ENCODE measurements around the gene ARHGEF33. TPM values are rescaled to one million over a fixed set of nuclear protein-coding genes. Genes with fewer than 3 reads are reported as not detected.

ARHGEF33 gene
- total RNA-seq, 2 donors from 2014 or later, result 0.32 to 0.35 TPM

DNA sequence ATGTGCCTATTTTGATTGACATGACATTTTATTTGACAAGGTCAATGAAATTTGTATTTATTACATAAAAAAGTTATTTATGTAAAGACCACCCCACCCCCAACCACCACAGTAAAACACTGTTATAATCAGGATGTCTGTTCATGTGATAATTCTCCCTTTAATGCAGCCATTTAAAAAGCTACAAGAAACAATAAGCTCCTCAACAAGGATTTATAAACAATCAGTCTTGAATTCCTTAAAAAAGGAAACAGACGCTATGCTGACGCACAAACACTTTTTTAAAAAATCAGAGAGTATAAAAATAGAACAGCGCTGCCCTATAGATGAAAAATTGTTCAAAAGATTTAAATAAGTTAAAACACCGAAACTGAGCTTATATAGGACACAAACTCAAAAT lies 129.0 kb downstream of the ARHGEF33 start:
- no peak for DNase-seq
- Histone ChIP-seq H3K36me3 (peaks cover 3% of the 10 kb centered on the region), H3K27me3 (no peaks in the 10 kb centered on the region), H3K9me3 (no peaks in the 10 kb centered on the region), H3K27ac (no peak overlapping the region), H3K4me1 (no peaks in the 10 kb centered on the region), H3K9ac (ENCODE audit: low read depth in 2 of 2, low read length in 2 of 2) (no peak overlapping the region), H3K4me3 (no peak overlapping the region)
- intact Hi-C loops (cut with DNase I), result no loop called here
- TF ChIP-seq, protein P1, sequence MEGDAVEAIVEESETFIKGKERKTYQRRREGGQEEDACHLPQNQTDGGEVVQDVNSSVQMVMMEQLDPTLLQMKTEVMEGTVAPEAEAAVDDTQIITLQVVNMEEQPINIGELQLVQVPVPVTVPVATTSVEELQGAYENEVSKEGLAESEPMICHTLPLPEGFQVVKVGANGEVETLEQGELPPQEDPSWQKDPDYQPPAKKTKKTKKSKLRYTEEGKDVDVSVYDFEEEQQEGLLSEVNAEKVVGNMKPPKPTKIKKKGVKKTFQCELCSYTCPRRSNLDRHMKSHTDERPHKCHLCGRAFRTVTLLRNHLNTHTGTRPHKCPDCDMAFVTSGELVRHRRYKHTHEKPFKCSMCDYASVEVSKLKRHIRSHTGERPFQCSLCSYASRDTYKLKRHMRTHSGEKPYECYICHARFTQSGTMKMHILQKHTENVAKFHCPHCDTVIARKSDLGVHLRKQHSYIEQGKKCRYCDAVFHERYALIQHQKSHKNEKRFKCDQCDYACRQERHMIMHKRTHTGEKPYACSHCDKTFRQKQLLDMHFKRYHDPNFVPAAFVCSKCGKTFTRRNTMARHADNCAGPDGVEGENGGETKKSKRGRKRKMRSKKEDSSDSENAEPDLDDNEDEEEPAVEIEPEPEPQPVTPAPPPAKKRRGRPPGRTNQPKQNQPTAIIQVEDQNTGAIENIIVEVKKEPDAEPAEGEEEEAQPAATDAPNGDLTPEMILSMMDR (IDR thresholded peaks at IDR 0.05), result no peak

DNA sequence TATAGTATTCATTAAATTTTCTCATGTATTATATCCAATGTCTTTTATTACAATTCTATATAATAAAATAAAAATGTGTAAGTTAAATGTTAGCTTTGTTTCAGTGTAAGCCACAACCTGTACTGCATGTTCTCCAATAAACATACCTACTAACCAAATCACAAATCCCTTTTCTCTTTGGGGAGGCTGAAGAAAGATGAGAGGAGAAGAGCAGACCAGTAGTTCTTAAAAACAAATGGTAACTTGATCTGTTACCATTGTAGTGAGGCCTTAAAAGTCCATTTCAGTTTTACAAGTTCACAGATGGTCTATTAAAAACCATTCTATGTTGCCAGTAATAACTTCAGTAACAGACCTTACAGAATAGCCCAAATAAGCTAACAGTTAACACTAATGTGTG lies 130.7 kb downstream of the ARHGEF33 start:
- no peak overlapping the region for H3K27ac ChIP-seq
- intact Hi-C loops (cut with DNase I), result no loop called here

DNA sequence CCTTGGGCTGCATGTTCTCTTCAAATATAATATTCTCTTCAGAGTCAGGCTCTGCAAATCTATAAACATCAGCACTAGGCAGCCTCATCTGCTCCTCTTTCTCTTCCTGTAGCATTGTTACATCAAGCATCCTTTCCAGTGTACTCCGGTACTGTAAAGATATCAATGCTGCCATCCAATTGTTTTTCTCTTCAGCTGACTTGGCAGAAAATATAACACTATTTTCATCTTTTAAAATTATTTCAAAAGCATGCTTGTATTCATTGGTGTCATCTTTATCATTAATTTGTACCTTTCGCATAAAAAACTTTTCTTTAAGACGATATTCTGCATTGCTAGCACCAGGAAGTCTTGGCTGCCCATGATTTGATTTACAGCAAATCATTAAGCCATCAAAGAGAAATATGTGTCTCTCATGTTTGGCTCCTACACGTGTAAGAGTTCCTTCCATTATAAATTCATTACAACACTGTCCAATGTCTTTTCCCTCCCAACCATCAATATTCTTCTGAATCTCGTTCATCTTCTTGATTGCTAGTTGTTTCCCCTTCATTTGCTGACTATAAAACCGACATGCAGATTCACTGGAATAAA lies 133.1 kb downstream of the ARHGEF33 start:
- TF ChIP-seq, protein P1 (IDR thresholded peaks at IDR 0.05), result no peak
- Histone ChIP-seq H3K4me1 (no peaks in the 10 kb centered on the region), H3K9me3 (no peaks in the 10 kb centered on the region)

More for the DNA sequence above, 130.7 kb downstream of the ARHGEF33 start:
- DNase-seq, result no peak
- Histone ChIP-seq H3K36me3 (no peaks in the 10 kb centered on the region), H3K27me3 (no peaks in the 10 kb centered on the region), H3K9ac (ENCODE audit: low read depth in 2 of 2, low read length in 2 of 2) (no peak overlapping the region), H3K9me3 (no peaks in the 10 kb centered on the region), H3K4me1 (no peaks in the 10 kb centered on the region), H3K4me3 (no peak overlapping the region)
- TF ChIP-seq, protein P1 (IDR thresholded peaks at IDR 0.05), result no peak

DNA sequence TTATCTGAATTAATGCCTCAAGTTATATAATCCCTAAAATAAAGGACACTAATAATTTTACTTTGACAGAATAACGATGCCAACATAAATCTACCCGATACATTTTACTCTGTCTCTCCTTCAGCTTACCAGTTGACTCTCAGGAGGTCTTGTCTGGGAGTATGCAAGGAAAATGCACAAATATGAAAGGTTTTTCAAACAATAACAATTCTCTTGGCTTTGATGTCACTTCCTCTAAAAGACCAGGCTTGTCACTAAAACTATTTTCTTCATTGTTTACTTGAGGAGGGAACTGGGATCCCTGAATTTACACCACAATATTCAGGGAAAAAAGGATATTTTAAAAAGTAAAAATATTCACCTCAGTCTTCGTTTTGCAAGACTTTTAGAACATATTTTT lies 134.0 kb downstream of the ARHGEF33 start:
- intact Hi-C loops (cut with DNase I), result no loop called here
- Histone ChIP-seq H3K4me1 (no peaks in the 10 kb centered on the region), H3K4me3 (no peak overlapping the region), H3K27ac (no peak overlapping the region), H3K9me3 (no peaks in the 10 kb centered on the region), H3K9ac (ENCODE audit: low read depth in 2 of 2, low read length in 2 of 2) (no peak overlapping the region), H3K36me3 (no peaks in the 10 kb centered on the region), H3K27me3 (no peaks in the 10 kb centered on the region)
- TF ChIP-seq, protein P1 (IDR thresholded peaks at IDR 0.05), result no peak
- no peak for DNase-seq

More for the DNA sequence above, 133.1 kb downstream of the ARHGEF33 start:
- Histone ChIP-seq H3K36me3 (no peaks in the 10 kb centered on the region), H3K9ac (ENCODE audit: low read depth in 2 of 2, low read length in 2 of 2) (no peak overlapping the region), H3K4me3 (no peak overlapping the region), H3K27ac (no peak overlapping the region), H3K27me3 (no peaks in the 10 kb centered on the region)
- intact Hi-C loops (cut with DNase I), result no loop called here
- no peak for DNase-seq

DNA sequence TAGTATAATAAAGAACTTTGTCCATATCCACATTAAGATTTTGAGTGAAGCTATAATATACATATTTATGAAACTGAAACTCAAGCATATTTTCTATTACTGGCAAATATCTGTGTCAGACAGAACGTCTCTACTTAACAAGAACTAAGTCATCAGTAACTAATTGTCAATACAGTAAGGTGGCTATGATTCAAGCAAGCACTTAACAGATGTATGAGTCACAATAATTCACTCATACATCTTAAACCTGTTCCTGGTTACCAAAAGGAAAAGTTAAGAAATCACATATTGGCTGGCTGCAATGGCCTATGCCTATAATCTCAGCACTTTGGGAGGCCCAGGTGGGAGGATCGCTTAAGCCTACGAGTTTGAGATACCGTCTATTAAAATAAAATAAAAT lies 135.2 kb downstream of the ARHGEF33 start:
- intact Hi-C loops (cut with DNase I), result no loop called here
- H3K9me3 ChIP-seq, result no peaks in the 10 kb centered on the region
- no peak overlapping the region for H3K9ac ChIP-seq (ENCODE audit: low read depth in 2 of 2, low read length in 2 of 2)
- no peak overlapping the region for H3K27ac ChIP-seq
- no peaks in the 10 kb centered on the region for H3K4me1 ChIP-seq
- H3K27me3 ChIP-seq, result no peaks in the 10 kb centered on the region
- H3K4me3 ChIP-seq, result no peak overlapping the region
- no peak for DNase-seq
- TF ChIP-seq, protein P1 (IDR thresholded peaks at IDR 0.05), result no peak
- no peaks in the 10 kb centered on the region for H3K36me3 ChIP-seq

Other genes starting within 250 kb of the ARHGEF33 start
- 10 to 100 TPM; 47.9 to 68.8 TPM for gene GALM, start 223.8 kb upstream of the ARHGEF33 start, total RNA-seq
- 100 to 1,000 TPM; 119 to 157 TPM for gene SRSF7, start 138.5 kb upstream of the ARHGEF33 start, total RNA-seq
- 10 to 100 TPM in 1 of 2 donors, 1 to 10 TPM in 1; 8.8 to 18.7 TPM for gene GEMIN6, start 111.7 kb upstream of the ARHGEF33 start, total RNA-seq
- gene DHX57, start 13.9 kb upstream of the ARHGEF33 start, total RNA-seq, result 10 to 100 TPM in 1 of 2 donors, 1 to 10 TPM in 1; 7.9 to 14.7 TPM
- gene MORN2, start 13.9 kb upstream of the ARHGEF33 start, total RNA-seq, result 10 to 100 TPM in 1 of 2 donors, 1 to 10 TPM in 1; 9.2 to 11.5 TPM
- gene SOS1, start 231.2 kb downstream of the ARHGEF33 start, total RNA-seq, result 10 to 100 TPM; 26.3 to 43.9 TPM

Measured in colonic mucosa (tissue), 4 donors.